GM21825 (cell line): ENCODE measurements around the gene PSTPIP1.

Source experiments
- ATAC-seq: cut with Tn5 transposase; IDR thresholded peaks from one replicate; pipeline ENCODE4 v1.9.1; 2021; ENCODE audit warnings: mild to moderate bottlenecking, moderate library complexity; ENCODE audit not compliant: unreplicated experiment

The PSTPIP1 gene

DNA sequence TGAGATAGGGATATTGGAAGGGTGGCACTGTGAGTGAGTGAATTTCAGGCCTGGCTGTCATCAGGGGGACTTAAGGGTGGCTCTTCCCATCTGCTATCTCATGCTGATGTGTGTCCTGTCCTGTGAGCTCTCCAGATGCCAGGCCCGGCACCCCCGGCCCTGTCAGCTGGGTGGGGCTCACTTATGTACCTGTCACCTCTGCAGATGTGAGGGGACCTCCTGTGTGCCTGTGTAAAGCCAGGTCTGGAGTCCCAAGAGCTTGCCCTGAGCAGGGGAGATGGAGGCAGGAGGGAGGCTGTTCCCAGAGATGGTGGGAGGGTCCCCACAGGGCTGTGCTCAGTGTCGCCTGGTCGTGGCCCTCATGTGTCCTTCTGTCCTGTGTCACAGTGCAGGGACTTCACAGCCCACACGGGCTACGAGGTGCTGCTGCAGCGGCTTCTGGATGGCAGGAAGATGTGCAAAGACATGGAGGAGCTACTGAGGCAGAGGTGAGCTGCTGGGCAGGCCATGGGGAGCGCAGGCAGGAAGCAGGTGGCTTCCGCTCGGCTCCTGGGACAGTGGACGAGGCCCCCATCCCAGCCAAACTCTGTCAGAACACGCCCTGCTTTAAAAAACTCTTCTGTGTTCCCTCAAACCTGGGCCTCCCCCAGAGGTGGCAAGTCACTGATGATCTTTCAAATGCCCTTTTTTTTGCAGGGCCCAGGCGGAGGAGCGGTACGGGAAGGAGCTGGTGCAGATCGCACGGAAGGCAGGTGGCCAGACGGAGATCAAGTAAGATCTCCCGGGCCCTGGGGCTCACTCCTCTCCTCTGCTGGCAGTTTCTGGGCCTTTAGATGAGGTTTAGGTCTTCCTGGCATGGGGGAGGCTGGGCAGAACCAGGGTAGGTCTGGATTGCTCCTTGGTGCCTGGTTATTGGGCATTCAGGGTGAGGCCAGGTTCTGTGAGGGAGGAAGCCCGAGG is 23.1 kb downstream of the PSTPIP1 start:
- ATAC-seq, result no peak

DNA sequence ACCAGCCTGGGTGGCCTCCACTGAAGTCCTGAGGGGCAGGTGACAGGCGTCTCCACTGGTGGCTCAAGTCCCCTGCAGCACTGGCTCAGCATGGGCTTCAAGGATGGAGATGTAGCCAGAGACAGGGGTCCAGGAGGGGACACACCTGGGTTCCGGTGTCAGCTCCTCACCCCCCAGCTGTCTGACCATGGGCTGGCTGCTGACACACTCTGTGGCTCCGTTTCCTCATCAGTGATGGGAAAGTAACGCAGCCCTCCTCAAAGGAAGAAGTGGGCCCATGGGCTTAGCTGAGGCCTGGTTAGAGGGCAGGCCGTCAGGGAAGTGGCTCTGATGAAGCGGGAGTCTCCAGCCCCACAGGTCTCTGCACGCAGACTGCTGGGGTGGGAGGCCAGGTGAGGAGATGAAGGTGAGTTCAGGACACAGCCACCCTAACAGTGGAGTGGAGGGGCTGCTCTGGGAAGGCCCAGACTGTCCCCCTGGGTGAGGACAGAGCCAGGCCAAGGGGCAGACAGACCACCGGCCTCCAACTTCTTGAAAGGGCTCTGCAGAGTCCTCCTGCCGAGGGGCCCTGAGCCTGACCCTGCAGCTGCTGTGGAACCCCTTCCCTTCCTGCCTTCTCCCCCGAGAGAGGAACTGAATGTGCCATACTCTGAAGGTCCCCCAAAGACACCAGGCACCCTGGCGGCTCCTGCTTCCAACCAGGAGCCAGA is 24.0 kb downstream of the PSTPIP1 start:
- ATAC-seq, result no peak

DNA sequence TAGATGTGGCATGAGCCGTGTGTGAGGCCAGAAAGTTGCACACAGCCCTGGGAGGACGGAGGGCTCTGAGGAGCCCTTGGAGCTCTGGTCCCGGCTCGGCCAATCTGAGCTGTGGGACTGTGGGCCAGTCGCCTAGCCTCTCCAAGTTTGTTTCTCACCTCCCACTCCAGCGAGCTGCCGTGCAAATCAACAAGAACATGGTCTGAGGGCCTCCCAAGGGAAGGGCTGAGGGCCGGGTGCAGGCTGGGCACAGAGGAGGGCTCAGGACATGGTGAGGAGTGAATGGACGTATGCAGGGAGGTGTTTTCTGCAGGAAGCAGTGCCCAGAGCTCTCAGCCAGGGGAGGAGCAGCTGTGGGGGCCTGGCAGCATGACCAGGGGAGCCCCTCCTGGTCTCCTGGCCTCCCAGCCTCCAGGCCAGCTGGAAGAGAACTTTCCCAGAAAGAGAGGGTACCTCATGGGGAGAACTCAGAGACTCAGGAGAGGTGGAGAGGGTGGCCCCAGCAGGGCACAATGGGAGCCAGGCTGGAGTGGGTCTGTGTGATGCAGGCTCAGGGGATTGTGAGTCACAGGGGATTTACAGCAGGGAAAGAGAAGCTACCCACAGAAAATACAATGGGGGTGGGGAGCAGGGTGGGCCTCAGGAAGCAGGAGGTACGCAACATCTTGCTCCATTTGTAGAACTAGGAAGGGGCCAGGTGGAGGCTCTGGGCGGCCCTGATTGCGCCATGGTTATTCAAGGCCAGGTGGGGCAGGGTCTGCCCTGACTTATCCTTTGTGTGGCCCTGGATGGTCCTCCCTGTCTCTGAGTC is 24.8 kb downstream of the PSTPIP1 start:
- no peak for ATAC-seq

DNA sequence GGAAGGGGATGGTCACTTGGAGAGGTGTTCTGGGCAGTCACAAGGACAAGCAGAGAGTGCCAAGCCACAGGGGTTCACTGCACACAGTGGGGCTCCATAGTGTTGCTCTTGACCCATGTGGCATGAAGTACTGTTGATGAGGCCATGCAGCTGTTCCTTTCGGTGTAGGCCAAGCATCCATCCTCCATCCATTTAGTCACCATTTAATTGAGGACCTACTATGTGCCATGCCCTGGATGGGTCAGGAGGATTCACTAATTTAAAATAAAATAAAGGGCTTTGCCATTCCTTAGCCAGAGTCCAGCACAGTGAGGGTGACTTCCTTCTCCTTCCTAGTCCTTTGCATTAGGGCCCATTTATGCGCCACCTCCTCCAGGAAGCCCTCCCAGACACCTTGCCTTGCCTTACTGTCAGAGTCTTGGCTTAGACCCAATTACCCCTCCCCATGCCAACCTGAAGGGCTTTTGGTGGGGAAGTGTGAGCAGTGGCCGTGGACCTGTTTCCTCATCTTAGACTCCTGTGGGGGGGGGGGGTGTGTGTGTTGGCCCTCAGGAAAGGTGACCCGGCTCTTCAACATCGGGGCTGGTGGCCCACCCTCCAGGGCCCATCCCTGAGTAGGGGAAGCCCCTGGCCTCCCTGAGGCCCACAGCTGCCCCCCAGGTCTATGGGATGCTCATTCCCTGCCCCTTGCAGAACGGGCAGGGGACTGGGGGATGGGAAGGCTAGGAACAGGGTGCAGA is 25.6 kb downstream of the PSTPIP1 start:
- ATAC-seq, result no peak

DNA sequence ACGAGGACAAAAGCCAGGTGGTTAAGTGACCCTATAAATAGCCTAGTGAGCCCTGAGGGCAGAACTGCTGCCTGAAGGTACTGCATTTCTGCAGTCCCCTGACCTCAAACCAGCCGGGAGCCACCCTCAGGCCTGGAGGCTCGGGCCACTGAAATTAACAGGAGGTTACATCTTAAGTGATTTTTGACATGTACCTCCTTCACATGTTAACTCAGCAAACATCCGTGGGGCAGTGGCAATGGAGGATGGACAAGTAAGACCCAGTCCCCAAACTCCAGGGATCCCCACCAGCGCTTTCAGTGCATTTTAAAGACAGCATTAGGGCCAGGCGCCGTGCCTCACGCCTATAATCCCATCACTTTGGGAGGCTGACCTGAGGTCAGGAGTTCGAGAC is 26.2 kb downstream of the PSTPIP1 start:
- ATAC-seq, result no peak

DNA sequence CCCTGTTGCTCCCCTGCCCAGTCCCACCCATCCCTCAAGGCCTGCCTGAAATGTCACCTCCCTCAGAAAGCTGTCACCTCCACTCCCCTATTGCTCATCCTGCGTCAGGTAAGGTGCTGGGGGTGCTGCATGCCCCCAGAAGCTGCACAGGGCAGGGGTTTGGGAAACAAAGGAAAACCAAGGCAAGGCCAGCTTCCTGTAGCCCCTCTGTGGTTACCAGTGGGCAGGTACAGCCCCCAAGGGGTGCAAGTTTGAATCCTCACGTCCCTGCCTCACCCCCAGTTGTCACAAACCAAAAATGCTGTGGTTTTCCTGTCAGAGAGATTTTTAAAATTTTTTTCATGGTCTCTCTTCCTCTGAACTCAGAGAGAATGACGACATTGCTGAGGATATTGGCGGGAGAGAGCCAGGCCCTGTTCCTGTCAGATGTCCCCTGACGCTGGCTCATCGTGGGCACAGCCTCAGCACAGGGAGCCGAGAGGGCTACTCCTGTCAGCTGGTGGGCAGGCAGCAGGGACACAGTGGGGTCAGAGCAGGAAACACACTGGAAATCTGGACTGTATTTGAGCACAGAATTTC is 27.0 kb downstream of the PSTPIP1 start:
- ATAC-seq, result no peak

DNA sequence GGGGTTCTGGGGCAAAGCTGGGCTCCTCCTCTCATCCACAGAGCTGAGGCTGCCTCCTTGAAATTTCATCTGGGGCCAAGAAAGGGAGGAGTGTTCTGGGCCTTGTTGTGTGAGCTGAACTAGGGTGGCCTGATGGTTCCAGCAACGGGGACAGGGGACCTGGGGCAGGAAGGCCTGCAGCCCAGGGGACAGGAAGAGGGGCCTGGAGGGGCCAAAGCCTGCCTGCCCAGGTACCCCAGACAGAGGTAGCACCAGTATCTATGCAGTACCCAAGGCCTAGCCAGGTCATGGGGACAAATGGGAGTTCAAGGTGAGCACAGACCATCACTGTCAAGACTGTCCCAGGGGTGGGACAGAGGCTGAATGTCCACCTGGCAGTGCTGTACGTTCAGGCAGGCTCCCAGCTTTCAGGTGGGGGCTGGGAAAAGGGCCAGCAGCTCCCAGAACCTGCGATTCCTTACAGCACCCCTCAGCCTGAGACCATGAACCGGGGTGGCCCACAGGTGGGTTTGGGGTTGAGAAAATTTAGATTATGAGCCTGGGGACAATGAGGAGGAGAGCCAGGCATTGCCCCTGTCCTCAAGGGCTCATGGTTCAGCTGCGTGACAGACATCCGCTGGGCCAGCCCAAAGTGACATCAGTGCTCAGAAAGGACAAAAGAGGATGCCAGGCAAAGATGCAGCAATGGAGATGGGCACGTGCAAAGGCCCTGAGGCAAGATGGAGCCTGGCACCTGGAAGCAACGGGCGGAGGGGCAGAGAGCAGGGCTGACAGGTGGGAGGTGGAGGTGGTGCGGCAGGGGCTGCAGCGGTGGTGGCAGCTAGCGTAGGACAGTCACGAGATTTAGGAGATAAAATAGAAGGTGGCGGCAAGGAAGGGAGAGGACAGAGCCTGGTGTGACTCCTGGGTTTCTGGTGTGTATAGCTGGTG is 28.0 kb downstream of the PSTPIP1 start:
- ATAC-seq, result no peak

DNA sequence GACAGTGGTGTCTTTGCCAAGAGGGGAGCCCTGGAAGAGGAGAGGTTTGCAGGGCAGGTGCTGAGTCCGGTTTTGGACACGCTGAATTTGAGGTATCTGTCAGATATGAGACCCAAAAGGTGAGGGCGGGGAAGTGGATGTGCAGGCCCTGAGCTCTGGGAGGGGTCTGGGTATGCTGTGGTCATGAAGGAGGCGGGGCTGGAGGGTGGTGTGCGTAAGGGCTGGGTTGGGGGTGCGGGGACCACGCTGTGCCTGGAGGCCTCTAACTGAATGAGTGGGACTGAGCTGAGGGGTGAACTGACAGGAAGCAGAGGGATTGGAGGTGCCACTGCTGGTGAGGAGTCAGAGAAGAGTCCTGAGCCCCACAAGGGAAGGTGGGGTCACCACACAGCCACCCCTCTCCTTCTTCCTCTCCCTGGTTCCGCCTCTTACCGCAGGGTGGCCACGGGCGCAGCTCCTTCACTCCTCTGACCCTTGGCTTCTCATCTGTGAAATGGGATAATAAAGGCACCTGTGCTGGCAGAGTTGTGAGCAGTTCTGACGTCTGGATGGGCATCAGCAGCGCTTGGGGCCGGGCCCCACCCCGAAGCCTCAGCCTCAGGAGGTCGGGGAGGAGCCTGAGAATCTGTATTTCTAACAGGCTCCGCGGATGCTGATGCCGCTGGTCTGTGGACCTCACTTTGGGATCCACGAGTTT is 28.8 kb downstream of the PSTPIP1 start:
- no peak for ATAC-seq

DNA sequence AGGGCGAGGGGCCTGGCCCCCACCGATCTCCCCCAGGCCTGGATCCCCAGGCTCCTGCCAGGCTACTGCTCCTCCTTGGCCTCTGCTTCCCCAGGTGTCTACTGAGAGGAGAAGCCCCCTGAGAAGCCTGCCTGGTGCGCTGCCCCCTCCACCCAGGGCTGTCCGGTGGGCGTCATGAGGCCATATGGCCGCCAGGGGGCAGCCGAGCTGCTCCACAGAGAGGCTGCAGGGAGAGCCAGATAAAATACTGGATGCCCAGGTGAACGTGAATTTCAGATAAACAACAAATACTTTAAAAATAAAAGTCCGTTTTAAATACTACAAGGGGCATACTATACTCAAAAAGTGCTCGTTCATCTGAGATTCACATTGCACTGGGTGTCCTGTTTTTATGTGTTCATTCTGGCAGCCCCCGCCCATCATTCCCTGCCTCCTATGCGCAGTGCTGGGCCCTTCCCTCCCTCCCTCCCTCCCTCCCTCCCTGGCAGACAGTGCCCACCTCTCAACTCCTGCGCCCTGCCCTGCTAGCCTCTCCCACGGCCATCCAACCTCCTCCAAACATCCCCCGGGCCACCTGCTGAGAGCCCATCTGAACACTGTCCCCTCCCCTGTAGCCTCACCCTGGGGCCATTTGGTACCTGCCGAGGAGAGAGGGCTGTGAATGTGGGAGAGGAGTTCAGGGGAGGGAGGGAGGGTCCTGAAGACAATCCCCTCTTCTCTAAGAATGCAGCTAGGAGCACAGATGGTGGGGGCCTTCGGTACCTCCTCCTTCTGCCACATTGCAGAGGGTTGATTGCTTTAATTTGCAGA is 29.6 kb downstream of the PSTPIP1 start:
- ATAC-seq, result no peak

DNA sequence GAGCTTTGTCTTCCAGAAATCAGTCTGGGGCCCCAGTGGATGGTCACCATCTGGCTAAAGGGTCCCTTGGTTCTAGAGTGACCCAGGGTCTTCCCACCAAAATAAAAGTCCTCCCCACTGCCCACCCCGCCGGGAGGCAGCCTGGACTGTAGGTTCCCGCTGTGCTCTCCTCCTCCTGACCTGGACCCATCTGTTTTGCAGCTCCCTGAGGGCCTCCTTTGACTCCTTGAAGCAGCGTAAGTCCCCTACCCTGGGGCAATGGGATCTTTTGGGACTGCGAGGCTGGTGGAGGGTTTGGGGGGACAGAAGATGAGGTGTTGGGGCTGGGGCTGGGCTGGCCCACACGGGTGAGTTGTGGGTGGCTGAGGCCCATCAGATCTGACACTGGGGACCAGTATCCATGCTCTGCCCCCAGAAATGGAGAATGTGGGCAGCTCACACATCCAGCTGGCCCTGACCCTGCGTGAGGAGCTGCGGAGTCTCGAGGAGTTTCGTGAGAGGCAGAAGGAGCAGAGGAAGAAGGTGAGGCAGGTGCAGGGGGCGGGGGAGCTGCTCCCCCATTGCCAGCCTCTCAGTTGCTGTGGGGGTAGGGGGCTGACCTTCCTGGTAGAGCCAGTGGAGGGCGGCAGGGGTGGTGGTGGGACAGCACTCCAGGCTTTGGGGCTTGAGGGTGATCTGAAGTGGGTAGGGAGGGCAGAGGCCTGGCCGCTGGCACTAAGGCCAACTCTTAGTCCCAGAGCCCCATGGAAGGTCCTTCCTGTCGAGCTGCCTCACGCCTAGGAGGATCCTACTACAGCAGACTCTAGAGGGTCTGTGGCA is 30.4 kb downstream of the PSTPIP1 start:
- no peak for ATAC-seq

DNA sequence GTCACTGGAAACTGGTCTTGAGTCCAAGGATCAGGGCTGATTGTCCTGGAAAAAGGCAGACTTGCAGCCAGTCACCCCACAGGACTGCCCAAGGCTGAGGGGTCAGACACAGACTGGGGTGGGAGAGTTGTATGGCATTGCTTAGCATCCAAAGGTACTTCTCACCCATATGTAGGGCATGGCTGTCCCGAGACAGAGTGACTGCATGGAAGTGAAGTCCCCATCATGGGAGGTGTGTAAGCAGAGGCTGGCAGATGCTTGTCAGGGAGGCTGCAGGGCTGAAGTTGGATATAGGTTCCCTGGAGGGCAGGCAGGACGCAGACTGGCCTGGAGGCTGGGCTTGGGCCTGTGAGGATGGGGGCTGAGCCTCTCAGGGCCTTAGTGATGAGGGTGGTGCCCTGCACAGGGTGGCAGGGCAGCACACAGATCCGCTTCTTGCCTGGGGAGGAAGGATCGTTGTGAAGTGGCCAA is 31.1 kb downstream of the PSTPIP1 start:
- no peak for ATAC-seq

DNA sequence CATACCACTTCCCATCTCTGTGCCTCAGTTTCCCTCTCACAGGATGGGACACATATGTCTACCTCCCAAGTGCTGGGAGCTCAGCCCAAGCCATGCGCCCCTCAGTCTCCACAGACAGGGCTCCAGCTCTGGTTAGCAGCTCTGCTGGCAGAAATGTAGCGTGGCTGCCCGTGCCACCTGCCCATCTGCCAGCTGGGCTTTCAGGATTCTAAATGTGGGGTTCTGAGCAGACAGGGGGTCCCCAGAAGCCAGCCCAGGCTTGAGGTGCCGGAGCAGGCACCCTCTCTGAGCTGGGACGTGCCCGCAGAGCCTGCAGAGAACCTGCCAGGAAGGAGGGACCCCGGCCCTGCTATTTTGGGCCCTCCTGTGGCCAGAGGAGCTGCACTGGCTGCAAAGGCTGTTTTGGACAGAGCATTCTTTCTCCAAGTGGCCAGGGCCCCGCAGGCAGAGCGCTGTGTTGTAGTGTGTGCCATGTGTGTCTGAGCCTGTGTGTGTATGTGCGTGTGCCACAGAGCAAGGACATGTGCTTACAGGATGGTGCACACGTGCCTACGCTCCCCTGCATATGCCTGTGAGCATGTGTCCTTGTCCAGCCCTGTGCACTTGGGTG is 31.7 kb downstream of the PSTPIP1 start:
- no peak for ATAC-seq

DNA sequence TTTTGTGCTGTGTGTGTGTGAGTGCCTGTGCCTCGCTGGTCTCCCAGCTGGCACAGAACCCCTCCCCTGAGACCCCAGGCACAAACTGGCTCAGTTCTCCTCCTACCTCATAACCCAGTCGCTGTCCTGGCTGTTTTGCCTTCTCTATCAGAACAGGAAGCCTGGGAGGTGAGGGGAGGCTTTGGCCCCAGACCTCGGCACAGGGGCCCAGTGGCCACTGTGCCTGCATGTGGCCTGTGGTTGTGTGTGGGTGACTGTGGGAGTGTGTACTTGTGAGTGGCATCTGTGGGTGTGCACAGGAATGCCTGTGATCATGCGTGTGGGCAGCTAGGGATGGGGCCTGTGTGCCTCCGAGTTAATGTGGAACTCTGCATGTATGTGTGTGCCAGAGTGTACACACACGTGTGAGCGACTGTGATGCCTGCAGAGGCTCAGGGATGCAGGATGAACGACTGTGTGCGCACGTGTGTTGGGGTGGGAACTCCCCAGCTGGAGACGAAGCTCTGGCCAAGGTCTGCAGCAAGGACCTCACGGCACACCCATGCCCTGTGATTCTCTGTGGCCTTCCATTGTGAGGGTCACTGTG is 32.3 kb downstream of the PSTPIP1 start:
- no peak for ATAC-seq

DNA sequence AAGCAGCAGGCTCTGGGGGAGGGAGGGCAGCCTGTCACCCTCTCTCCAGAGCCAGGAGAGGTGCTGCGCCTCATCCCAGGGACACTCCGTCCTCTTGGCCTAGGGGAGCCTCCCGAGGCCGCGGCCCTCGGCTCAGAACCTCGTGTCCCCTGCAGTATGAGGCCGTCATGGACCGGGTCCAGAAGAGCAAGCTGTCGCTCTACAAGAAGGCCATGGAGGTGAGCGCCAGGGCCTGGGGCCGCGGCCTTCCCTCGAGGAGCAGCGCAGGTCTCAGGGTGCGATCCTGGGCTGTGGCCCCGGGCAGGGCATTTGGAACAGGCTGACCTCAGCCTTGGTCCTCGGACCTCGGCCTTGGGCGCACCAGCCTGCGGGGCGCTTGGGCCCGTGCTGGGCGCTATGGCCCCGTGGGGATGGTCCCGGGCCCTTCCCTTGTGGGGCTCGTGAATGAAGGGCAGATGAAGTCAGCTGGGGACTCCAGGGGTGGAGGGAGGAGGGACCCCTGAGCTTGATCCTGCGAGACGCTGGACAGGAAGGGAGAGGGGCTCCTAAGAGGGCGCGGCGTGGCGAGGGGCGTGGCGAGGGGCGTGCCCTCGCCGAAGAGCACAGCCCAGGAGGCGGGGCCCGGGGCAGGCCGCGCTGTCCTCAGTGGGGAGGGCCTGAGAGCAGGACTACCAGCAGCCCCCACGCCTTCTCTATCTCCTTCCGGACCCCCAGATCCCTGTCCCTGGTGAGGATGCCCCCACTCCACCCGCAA is 32.9 kb downstream of the PSTPIP1 start:
- ATAC-seq, result no peak

DNA sequence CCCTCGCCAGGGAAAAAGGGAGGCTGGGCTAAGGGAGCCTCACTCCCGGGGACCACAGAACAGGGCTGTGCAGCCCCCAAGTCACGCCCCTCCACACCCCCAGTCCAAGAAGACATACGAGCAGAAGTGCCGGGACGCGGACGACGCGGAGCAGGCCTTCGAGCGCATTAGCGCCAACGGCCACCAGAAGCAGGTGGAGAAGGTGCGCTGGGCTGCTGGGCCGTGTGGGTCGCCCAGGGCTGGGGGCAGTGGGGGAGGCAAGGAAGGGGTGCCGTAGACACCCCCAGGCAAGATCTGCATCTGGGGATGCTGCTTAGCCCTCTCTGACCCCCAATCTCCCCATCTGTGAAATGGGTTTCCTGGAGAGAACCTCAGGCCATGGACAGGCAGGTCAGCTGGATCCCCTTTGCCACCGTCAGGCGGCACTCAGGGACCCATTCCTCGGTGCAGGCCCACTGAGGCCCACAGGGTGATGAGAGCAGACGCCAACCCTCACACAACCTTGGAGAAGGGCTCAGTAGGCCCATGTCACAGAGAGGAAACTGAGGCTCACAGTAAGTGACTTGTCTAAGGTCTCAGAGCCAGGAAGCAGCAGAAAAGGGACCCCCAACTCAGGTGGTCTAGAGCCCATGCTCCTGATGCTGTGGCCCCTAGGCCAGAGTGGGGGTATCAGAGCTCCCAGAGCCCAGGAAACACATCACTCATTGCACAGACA is 33.7 kb downstream of the PSTPIP1 start:
- no peak for ATAC-seq
